ENCODE results near the gene SGPL1. TPM values are rescaled to one million over a fixed set of nuclear protein-coding genes. Genes with fewer than 3 reads are reported as not detected.

SGPL1 gene
- total RNA-seq, 1 experiment from 2014 or later: 69.4 TPM

DNA sequence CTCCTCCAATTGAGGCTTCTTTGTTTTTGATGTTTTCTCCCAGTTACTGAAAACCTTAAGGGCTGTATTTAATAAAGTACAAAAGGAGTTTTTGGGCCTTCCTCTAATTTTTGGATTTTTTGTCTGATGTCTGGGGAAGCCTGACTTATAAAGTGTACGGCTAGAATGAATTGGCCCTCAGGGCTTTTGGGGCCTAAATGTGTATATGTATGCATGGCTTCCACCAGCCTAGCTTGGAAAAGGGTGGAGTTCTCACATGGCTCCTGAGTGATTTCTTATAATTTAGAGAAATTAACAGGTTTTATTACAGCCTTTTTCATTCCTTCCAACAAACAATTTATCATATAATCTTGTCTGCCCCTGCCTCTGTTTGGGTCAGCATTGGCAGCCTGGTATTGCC is 20.1 kb upstream of the SGPL1 start:
- Histone ChIP-seq H3K36me3 (ENCODE audit: control insufficient read depth in 1 of 2, insufficient read depth in 2 of 2, low read length in 2 of 2) (no peaks in the 10 kb centered on the region), H2AFZ (ENCODE audit: low read depth, low read length, poor library complexity, severe bottlenecking) (no peak overlapping the region), H3K4me1 (ENCODE audit: control insufficient read depth in 1 of 2, insufficient read depth in 2 of 2, low read length in 2 of 2) (no peaks in the 10 kb centered on the region), H3K4me3 (replicated peaks in 1 of 2; ENCODE audit: low read depth in 1 of 2, low read length in 2 of 2) (no peak overlapping the region), H3K4me2 (ENCODE audit: low read length) (no peak overlapping the region), H3K27ac (ENCODE audit: low read depth, low read length) (no peak overlapping the region), H3K9me3 (ENCODE audit: control insufficient read depth in 1 of 2, insufficient read depth in 1 of 2, low read depth in 1 of 2, low read length in 2 of 2) (no peaks in the 10 kb centered on the region), H3K9ac (ENCODE audit: low read length) (no peak overlapping the region), H3K27me3 (ENCODE audit: insufficient read depth, low read length) (no peaks in the 10 kb centered on the region), H3K9me2 (ENCODE audit: insufficient read depth) (no peaks in the 10 kb centered on the region), H4K20me1 (ENCODE audit: insufficient read depth) (no peaks in the 10 kb centered on the region), H3K79me2 (ENCODE audit: insufficient read depth, low read length) (no peaks in the 10 kb centered on the region)
- ATAC-seq: no peak
- BruUV-seq (replicated peaks): no TSS peak
- POLR2A ChIA-PET: no interaction called here
- CTCF ChIA-PET: no interaction called here
- TF ChIP-seq, protein P1, sequence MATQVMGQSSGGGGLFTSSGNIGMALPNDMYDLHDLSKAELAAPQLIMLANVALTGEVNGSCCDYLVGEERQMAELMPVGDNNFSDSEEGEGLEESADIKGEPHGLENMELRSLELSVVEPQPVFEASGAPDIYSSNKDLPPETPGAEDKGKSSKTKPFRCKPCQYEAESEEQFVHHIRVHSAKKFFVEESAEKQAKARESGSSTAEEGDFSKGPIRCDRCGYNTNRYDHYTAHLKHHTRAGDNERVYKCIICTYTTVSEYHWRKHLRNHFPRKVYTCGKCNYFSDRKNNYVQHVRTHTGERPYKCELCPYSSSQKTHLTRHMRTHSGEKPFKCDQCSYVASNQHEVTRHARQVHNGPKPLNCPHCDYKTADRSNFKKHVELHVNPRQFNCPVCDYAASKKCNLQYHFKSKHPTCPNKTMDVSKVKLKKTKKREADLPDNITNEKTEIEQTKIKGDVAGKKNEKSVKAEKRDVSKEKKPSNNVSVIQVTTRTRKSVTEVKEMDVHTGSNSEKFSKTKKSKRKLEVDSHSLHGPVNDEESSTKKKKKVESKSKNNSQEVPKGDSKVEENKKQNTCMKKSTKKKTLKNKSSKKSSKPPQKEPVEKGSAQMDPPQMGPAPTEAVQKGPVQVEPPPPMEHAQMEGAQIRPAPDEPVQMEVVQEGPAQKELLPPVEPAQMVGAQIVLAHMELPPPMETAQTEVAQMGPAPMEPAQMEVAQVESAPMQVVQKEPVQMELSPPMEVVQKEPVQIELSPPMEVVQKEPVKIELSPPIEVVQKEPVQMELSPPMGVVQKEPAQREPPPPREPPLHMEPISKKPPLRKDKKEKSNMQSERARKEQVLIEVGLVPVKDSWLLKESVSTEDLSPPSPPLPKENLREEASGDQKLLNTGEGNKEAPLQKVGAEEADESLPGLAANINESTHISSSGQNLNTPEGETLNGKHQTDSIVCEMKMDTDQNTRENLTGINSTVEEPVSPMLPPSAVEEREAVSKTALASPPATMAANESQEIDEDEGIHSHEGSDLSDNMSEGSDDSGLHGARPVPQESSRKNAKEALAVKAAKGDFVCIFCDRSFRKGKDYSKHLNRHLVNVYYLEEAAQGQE (IDR thresholded peaks at IDR 0.05; ENCODE audit: low read depth): no peak
- TF ChIP-seq EGR1 (IDR thresholded peaks at IDR 0.05; ENCODE audit: low read depth) (no peak), POLR2A (IDR thresholded peaks at IDR 0.05; ENCODE audit: borderline replicate concordance, extremely low read depth, insufficient read depth, insufficient read length) (no peak), SIN3A (IDR thresholded peaks at IDR 0.05; ENCODE audit: low read depth) (no peak), JUND (IDR thresholded peaks at IDR 0.05) (no peak), RAD21 (IDR thresholded peaks at IDR 0.05; ENCODE audit: low read depth) (no peak), POLR2AphosphoS5 (IDR thresholded peaks at IDR 0.05; ENCODE audit: low read depth, low read length) (no peak), ELF1 (IDR thresholded peaks at IDR 0.05; ENCODE audit: borderline replicate concordance, low read depth) (no peak), ZFX (IDR thresholded peaks at IDR 0.05) (no peak), CTCF (IDR thresholded peaks at IDR 0.05 in 2 of 3, conservative IDR thresholded peaks at IDR 0.05 in 1 of 3; ENCODE audit: borderline replicate concordance in 1 of 3, insufficient read depth in 1 of 3, low read depth in 2 of 3, low read length in 2 of 3) (no peak), SP1 (IDR thresholded peaks at IDR 0.05; ENCODE audit: low read depth) (no peak), ZNF274 (IDR thresholded peaks at IDR 0.05; ENCODE audit: low read depth, low read length) (no peak), FOSL1 (IDR thresholded peaks at IDR 0.05; ENCODE audit: low read depth) (no peak)
- TF ChIP-seq, protein P2, sequence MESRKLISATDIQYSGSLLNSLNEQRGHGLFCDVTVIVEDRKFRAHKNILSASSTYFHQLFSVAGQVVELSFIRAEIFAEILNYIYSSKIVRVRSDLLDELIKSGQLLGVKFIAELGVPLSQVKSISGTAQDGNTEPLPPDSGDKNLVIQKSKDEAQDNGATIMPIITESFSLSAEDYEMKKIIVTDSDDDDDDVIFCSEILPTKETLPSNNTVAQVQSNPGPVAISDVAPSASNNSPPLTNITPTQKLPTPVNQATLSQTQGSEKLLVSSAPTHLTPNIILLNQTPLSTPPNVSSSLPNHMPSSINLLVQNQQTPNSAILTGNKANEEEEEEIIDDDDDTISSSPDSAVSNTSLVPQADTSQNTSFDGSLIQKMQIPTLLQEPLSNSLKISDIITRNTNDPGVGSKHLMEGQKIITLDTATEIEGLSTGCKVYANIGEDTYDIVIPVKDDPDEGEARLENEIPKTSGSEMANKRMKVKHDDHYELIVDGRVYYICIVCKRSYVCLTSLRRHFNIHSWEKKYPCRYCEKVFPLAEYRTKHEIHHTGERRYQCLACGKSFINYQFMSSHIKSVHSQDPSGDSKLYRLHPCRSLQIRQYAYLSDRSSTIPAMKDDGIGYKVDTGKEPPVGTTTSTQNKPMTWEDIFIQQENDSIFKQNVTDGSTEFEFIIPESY (IDR thresholded peaks at IDR 0.05; ENCODE audit: extremely low read depth, insufficient replicate concordance, low read length): no peak
- TF ChIP-seq, protein P3, sequence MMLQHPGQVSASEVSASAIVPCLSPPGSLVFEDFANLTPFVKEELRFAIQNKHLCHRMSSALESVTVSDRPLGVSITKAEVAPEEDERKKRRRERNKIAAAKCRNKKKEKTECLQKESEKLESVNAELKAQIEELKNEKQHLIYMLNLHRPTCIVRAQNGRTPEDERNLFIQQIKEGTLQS (IDR thresholded peaks at IDR 0.05): no peak
- intact Hi-C loops (cut with micrococcal nuclease): no loop called here
- RAD21 ChIA-PET (ENCODE audit: low non-redundant PET in 1 of 2, low total read pairs in 2 of 2, uncharacterized antibody in 2 of 2, unreplicated experiment in 2 of 2): no interaction called here
- no peak for DNase-seq (ENCODE audit: low read depth, low spot score)

Data from HCT116 (cell line).